CD4-positive, alpha-beta T cell (primary cell): ENCODE measurements around the gene FCHSD2. TPM values are rescaled to one million over a fixed set of nuclear protein-coding genes. Genes with fewer than 3 reads are reported as not detected.

Experiments used
- ATAC-seq: fragments of 200-7000 bp; cut with Tn5 transposase; one replicate; pipeline ENCODE4 v1.10.0; 2022; ENCODE audit warnings: mild to moderate bottlenecking; ENCODE audit not compliant: poor library complexity
- CTCF ChIA-PET: fragments of 350-600 bp; sonication (Branson Sonifier 250); formaldehyde crosslinking; loops from one replicate; lab custom pipeline; 2021; ENCODE audit warnings: antibody characterized with exemption, inconsistent platforms; lab: Charles Lee
- POLR2A ChIA-PET: fragments of 350-600 bp; sonication (Branson Sonifier 250); formaldehyde crosslinking; loops from one replicate; lab custom pipeline; 2021; ENCODE audit warnings: antibody characterized with exemption, inconsistent platforms; lab: Charles Lee
- DNase-seq, 14 experiments: peaks; one replicate each; pipeline ENCODE4 v3.0.0-alpha.2; 2013 to 2020; ENCODE audit warnings: mixed read lengths in 2 of 14
- H3K27ac ChIP-seq, 2 donors: one replicate each; pipeline versions ENCODE4 v1.5.1 to v1.7.0; 2013; ENCODE audit warnings: low read length in 2 of 2, low read depth in 1 of 2, mild to moderate bottlenecking in 1 of 2
- H3K27me3 ChIP-seq, 2 experiments: 1 replicate in 1 of 2; 2 replicates in 1 of 2; pipeline versions ENCODE4 v1.6.1 to v1.7.0; 2013; ENCODE audit warnings: low read length in 2 of 2, control low read depth in 1 of 2, mild to moderate bottlenecking in 1 of 2, moderate library complexity in 1 of 2; ENCODE audit not compliant: insufficient read depth in 2 of 2, control insufficient read depth in 1 of 2
- H3K36me3 ChIP-seq: one replicate; pipeline ENCODE4 v1.6.1; 2013; ENCODE audit warnings: low read length, control low read depth; ENCODE audit not compliant: insufficient read depth
- H3K4me1 ChIP-seq: one replicate; pipeline ENCODE4 v1.6.1; 2013; ENCODE audit warnings: low read length, control low read depth; ENCODE audit not compliant: insufficient read depth
- H3K4me3 ChIP-seq: one replicate; pipeline ENCODE4 v1.5.1; 2013; ENCODE audit warnings: mild to moderate bottlenecking, low read length, moderate library complexity
- H3K9me3 ChIP-seq, 2 experiments: 1 replicate in 1 of 2; 2 replicates in 1 of 2; pipeline versions ENCODE4 v1.6.1 to v1.7.0; 2013; ENCODE audit warnings: low read length in 2 of 2, mild to moderate bottlenecking in 2 of 2, control low read depth in 1 of 2, moderate library complexity in 1 of 2; ENCODE audit not compliant: control insufficient read depth in 1 of 2, insufficient read depth in 1 of 2
- H3K27ac Mint-ChIP-seq: one replicate; pipeline ENCODE4 v1.8.0; 2020; ENCODE audit warnings: mixed read lengths
- H3K27me3 Mint-ChIP-seq: one replicate; pipeline ENCODE4 v1.8.0; 2021; ENCODE audit warnings: mixed read lengths
- H3K36me3 Mint-ChIP-seq: one replicate; pipeline ENCODE4 v1.8.0; 2021; ENCODE audit warnings: low read depth, mixed read lengths
- H3K4me1 Mint-ChIP-seq: one replicate; pipeline ENCODE4 v1.8.0; 2021; ENCODE audit warnings: low read depth, mixed read lengths
- H3K4me3 Mint-ChIP-seq: one replicate; pipeline ENCODE4 v1.8.0; 2020; ENCODE audit warnings: mild to moderate bottlenecking, mixed read lengths
- H3K9me3 Mint-ChIP-seq: one replicate; pipeline ENCODE4 v1.8.0; 2020; ENCODE audit warnings: mixed read lengths
- intact Hi-C, 2 experiments: fragments of 100-400 bp; cut with DNase I in 1 of 2; cut with micrococcal nuclease in 1 of 2; formaldehyde crosslinking; loops; one replicate each; pipeline versions ENCODE4 v1.15.1 to v1.9.0; 2023 to 2025; cut with DNase I, micrococcal nuclease
- total RNA-seq, 174 experiments: library from RNA in 2 of 174; stranded (reverse) in 2 of 174; gene quantifications; one replicate each; pipeline ENCODE4 v1.2.3 and lab custom pipeline; 2021 to 2026
- TF ChIP-seq, protein P1 (sequence below): fragments of 200-600 bp; IDR thresholded peaks from one replicate; pipeline ENCODE4 v1.8.0; 2022; ENCODE audit warnings: antibody characterized with exemption, mild to moderate bottlenecking

FCHSD2 gene
- total RNA-seq, 2 experiments from 2014 or later, result 48.6 to 50.7 TPM

DNA sequence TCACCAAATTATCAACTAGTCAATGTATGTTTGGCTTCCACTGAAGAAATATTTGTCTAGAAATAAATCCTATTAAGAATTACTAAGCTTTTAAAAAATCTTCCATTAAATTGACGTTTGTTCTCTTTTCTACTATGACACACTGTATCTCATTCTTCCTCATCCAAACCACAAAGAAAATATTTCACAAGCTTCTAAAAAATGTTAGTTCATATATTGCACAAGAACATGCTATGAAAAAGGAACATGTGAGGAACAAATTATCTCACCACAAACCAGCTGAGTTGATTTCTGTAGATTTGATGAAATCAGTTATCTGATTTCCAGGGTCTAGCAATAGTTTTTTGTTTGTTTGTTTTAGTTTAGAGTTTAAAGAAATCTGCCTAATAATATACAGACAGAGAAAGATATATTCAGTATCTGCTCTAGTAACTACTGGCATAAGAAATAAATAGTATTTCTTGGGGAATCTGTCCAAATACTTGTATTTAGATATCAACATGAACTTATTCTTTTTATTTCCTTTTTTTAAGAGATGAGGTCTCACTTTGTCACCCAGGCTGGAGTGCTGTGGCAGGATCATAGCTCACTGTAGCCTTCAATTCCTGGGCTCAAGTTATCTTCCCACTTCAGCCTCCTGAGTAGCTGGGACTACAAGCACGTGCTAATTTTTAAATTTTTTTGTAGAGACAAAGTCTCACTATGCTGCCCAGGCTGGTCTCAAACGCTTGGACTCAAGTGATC lies 166.2 kb downstream of the FCHSD2 start:
- TF ChIP-seq, protein P1, sequence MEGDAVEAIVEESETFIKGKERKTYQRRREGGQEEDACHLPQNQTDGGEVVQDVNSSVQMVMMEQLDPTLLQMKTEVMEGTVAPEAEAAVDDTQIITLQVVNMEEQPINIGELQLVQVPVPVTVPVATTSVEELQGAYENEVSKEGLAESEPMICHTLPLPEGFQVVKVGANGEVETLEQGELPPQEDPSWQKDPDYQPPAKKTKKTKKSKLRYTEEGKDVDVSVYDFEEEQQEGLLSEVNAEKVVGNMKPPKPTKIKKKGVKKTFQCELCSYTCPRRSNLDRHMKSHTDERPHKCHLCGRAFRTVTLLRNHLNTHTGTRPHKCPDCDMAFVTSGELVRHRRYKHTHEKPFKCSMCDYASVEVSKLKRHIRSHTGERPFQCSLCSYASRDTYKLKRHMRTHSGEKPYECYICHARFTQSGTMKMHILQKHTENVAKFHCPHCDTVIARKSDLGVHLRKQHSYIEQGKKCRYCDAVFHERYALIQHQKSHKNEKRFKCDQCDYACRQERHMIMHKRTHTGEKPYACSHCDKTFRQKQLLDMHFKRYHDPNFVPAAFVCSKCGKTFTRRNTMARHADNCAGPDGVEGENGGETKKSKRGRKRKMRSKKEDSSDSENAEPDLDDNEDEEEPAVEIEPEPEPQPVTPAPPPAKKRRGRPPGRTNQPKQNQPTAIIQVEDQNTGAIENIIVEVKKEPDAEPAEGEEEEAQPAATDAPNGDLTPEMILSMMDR, result no peak
- no peak overlapping the region for H3K27ac Mint-ChIP-seq
- no peak overlapping the region for H3K4me3 Mint-ChIP-seq
- peaks cover 83% of the 10 kb centered on the region for H3K36me3 Mint-ChIP-seq
- ATAC-seq, result no peak
- Histone ChIP-seq H3K4me3 (no peak overlapping the region), H3K36me3 (peaks cover 9% of the 10 kb centered on the region), H3K9me3 (no peaks in the 10 kb centered on the region), H3K4me1 (no peaks in the 10 kb centered on the region), H3K27ac (no peak overlapping the region), H3K27me3 (no peaks in the 10 kb centered on the region)
- ChIA-PET POLR2A (no interaction called here), CTCF (no interaction called here)
- no peaks in the 10 kb centered on the region for H3K27me3 Mint-ChIP-seq
- intact Hi-C loops, result no loop called here
- DNase-seq, result peak in 3 of 14 experiments; percentile 23 to 37 (median 24)
- H3K9me3 Mint-ChIP-seq, result no peaks in the 10 kb centered on the region
- H3K4me1 Mint-ChIP-seq, result peaks cover 19% of the 10 kb centered on the region

DNA sequence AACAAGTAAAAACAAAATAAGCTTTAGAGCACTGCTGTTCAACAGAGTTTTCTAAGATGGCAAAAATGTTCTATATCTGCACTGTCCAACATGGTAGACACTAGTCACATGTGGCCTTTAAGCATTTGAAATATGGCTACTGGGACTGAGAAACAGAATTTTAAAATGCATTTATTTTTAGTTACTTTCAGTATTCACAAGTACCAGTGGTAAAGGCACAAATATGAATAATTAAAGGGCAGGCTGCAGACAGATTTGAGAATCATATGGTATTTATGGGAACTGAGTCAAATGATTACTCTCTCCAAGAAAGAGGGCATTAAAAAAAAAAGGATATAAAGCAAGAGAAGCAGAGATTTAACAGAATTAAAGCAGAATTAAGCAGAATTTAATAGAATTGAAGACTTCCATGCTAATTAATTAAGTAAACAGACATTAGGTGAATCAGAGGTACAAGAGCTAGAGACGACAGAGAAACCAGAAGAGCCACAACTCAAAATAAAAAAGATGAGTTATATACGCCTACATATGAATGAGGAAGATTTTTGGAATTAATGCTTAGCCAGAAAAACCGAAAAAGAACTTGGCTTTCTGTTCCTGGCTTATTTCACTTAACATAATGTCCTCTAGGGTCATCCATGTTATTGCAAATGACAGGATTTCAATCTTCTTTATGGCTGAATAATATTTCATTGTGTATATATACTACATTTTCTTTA lies 167.5 kb downstream of the FCHSD2 start:
- no peaks in the 10 kb centered on the region for H3K9me3 Mint-ChIP-seq
- ATAC-seq (no peak), DNase-seq (no peak)
- H3K27ac ChIP-seq, result no peak overlapping the region
- H3K4me3 Mint-ChIP-seq, result no peak overlapping the region
- TF ChIP-seq, protein P1, result no peak
- peaks cover 32% of the 10 kb centered on the region for H3K4me1 Mint-ChIP-seq
- H3K27me3 ChIP-seq, result no peaks in the 10 kb centered on the region
- H3K27me3 Mint-ChIP-seq, result no peaks in the 10 kb centered on the region
- H3K4me1 ChIP-seq, result peaks cover 5% of the 10 kb centered on the region
- no peaks in the 10 kb centered on the region for H3K9me3 ChIP-seq
- intact Hi-C loops, result no loop called here
- POLR2A ChIA-PET, result no interaction called here
- H3K36me3 Mint-ChIP-seq, result peaks cover 71% of the 10 kb centered on the region
- CTCF ChIA-PET, result interaction anchor here (1.4 kb wide), 1 partner anchor 168 kb away, joined by 3 read pairs; no protein-coding TSS in a partner anchor
- H3K4me3 ChIP-seq, result no peak overlapping the region
- H3K36me3 ChIP-seq, result peaks cover 5% of the 10 kb centered on the region
- H3K27ac Mint-ChIP-seq, result no peak overlapping the region

DNA sequence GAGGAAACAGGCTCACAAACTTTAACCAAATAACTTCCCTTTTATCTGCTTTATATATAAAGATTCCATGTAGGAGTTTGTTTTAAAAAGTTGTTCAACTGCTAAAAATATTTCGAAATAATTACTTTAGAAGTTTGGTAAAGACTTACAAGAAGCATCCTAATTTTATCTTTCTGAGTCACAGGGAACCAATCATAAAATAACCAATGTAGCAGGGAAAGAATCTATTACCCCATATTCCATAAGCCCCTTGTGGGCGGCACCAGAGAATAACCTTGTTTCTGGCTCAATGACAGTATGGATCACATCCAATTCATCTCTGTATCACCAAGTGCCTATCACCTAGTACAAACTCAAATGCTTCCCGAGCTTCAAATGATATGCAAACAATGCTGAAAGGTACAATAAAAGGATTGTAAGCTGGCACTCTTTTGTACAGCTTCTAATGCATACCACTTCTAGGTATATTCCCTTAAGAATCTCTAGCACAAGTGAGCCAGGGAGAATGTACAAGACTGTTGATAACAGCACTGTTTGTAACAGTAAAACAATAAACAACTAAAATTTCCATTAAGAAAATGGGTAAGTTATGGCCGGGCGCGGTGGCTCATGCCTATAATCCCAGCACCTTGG lies 169.5 kb downstream of the FCHSD2 start:
- H3K4me1 Mint-ChIP-seq, result peaks cover 39% of the 10 kb centered on the region
- H3K9me3 ChIP-seq, result no peaks in the 10 kb centered on the region
- H3K4me1 ChIP-seq, result peaks cover 5% of the 10 kb centered on the region
- no peak overlapping the region for H3K27ac Mint-ChIP-seq
- no peak overlapping the region for H3K4me3 Mint-ChIP-seq
- no peaks in the 10 kb centered on the region for H3K27me3 ChIP-seq
- ATAC-seq (no peak), DNase-seq (no peak)
- no peaks in the 10 kb centered on the region for H3K9me3 Mint-ChIP-seq
- peaks cover 54% of the 10 kb centered on the region for H3K36me3 Mint-ChIP-seq
- H3K27me3 Mint-ChIP-seq, result no peaks in the 10 kb centered on the region
- CTCF ChIA-PET, result no interaction called here
- no peaks in the 10 kb centered on the region for H3K36me3 ChIP-seq
- intact Hi-C loops, result no loop called here
- no peak overlapping the region for H3K27ac ChIP-seq
- TF ChIP-seq, protein P1, result no peak
- H3K4me3 ChIP-seq, result no peak overlapping the region
- POLR2A ChIA-PET, result no interaction called here
